DMS114 treated with DMSO at 0.1 percent for 48 hours (cell line): ENCODE measurements around the gene EIPR1.

Experiments
- DNase-seq: peaks from one replicate; lab custom pipeline; 2025; ENCODE audit not compliant: unreplicated experiment; lab: John Stamatoyannopoulos, UW

Gene EIPR1

DNA sequence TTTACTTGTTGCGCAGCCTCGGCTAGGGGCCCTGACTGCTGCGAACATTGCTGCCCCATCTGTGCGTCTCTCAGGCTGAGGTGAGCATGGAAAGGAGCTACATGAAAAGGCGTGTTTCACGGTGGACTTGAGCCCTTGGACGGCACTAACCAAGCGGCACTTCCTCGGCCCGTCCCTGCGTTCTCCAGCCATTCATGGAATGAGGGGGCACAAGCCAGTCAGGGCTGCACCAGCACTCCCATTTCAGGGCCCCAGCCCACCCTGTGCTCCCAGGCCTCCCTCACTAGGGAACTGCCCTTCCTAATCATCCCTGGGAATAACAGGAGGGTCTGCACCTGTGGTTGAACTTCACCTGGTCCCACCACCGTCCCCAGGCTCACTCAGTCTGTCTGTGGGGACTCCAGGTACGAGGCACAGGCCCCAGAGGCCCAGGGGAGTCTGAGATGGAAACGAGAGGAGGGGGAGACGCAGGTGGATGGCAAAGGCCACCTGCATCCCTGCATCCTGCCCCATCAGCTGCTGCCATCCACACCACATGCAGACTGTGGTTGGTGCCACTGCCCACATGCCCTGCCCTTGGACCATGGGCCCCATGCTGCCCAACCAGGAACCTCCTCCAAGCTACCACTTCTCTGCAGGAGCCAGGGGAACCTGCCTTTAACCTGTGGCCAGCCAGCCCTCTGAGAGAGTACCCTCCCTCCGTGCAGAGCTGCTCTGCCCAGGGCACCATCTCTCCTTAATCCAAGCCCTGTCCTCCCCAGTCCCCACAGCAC, 99.7 kb downstream of the EIPR1 start:
- no peak for DNase-seq

DNA sequence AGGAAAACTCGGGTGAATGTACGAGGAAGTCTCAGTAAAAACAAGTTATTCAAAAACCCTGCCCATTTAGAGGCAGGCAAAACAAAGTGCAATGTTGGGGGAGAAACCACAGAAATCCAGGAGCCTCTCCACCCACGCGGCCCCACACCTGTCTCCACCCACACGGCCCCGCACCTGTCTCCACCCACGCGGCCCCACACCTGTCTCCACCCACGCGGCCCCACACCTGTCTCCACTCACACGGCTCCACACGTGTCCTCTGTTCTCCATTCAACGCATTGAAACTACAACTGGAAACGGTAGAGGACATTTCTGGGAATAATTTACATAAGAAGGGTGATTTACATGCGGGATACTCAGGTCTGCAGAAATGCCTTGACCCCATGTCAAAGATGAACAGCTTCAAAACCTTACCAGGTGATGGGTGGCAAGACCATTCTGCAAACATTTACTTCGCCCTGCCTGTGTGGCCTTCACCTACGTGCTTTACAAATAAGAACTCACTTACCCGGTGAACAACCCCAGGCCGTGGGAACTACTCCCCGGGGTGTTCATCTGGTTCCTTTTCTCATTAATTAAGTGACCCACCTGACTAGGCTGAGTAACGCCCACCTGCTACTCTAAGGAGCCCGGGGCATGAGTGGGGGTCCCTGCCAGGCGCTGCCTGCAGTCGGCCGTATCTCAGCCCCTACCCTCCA, 100.4 kb downstream of the EIPR1 start:
- no peak for DNase-seq

DNA sequence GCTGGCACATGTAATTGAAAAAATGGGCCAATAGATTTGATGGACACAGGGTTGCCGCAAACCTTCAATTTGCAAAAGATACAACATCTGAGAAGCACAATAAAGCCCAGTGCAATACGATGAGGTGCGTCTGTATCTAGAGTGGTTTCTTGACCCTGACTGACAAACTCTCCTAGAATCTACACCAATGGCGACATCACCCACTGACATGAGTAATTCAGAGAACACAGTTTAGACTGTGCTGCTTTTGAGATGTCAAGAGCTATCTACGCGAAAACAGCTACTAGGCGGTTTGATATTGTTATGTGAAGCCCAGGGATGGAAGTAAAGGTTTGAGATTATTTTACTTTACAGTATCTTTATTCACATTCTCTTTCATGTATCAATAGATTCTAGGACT, 104.9 kb downstream of the EIPR1 start:
- DNase-seq, result no peak

DNA sequence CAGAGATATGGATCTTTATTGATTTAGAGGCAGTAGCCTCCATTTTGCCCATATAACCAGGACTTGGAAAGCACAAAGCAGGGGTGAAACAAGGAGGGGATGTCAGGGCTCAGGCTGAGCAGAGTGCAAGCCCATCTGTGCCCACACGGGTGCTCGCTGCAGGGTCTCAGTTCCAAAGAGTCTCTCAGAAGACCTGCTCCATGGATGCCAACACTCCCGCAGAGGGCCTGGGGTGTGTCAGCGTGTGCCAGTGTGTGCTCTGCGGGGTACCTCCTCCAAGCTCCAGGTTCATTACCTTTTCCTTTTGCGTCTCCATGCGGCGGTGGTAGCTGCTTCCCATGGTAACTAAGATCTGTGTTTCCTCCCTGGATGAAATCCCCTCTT, 107.5 kb downstream of the EIPR1 start:
- no peak for DNase-seq

- no peak for DNase-seq
Observed at GRCh38 chr2:3269425-3270094, 108.1 kb downstream of the EIPR1 start.

GRCh38 chr2:3268705-3269029, 109.0 kb downstream of the EIPR1 start:
- no peak for DNase-seq

GRCh38 chr2:3267869-3268704, 109.5 kb downstream of the EIPR1 start:
- DNase-seq, result no peak

GRCh38 chr2:3266925-3267867, 110.4 kb downstream of the EIPR1 start:
- DNase-seq, result no peak

GRCh38 chr2:3265981-3266924, 111.4 kb downstream of the EIPR1 start:
- no peak for DNase-seq

GRCh38 chr2:3265471-3265870, 112.1 kb downstream of the EIPR1 start:
- no peak for DNase-seq

DNA sequence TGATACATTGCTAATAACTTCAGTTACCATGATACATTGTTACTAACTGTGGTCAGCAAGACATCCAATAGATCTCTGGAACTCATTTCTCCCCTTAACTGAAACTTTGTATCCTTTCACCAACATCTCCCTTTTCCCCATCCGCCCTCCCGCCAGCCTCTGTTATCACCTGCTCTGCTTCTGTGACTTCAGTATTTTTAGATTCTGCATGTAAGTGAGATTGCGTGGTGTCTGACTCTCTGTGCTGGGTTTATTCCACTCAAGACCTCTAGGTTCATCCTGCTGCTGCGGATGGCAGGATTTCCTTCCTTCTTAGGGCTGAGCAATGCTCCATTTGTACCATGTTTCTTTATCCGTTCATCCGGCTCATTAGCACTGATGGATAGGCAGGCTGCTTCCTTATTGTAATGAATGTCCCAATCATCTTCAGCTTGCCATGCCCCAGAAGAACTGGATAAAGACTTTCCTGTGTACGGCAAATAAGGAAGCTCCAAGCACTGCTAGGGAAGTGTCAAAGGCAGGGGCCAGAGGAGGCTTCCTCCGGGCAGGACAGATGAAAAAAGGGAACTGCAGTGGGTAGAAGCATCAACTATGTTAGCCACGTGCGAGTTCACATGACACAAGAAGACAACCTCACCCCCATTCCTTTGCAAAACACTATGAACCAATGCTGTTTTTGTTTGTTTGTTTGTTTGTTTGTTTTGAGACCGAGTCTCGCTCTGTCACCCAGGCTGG, 113.4 kb downstream of the EIPR1 start:
- DNase-seq, result no peak

GRCh38 chr2:3263487-3263886, 114.1 kb downstream of the EIPR1 start:
- no peak for DNase-seq

DNA sequence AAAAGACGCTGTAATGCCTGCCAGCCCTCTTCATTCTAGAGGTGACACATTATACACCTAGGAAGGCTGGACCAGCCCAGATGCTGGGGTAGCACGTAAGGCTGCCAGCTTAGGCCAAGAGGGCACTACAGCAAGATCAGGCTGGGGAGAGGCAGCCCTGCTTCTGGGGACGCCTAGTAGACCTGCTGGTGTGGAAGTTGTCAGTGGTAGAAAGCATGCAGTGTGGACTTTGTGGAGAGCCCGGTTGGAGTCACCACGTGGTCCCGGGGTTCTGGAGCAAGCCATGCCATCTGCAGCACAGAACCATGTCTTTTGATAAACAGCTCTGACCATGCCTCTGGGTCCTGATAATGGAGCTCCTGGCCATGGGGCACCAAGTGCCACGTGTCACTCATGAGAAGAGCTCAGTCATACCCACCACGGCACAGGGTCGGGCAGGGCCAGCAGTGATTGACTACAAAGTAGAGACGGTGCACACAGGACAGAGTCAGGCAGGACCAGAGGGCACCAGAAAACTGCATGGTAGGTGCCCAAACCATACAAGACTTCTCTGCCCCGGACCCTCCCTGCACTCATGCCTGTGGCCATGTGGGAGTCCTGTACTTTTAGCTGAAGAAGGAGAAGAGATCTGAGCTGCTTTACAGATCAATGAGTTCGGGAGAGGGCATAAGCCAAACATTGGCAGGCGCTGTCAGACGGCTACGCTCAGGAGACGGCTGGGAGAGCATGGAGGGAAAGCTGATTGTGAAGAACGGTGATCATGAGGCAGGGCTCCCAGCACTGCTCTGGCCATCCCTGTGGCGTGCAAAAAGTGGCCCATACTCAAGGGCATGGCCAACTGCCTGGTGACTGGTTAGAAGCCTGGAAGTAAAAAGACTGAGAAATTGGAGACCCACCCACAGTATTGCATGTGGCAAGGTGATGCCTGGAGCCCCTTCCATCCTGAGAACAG, 114.9 kb downstream of the EIPR1 start:
- DNase-seq, result no peak

GRCh38 chr2:3261511-3261910, 116.1 kb downstream of the EIPR1 start:
- DNase-seq, result no peak

DNA sequence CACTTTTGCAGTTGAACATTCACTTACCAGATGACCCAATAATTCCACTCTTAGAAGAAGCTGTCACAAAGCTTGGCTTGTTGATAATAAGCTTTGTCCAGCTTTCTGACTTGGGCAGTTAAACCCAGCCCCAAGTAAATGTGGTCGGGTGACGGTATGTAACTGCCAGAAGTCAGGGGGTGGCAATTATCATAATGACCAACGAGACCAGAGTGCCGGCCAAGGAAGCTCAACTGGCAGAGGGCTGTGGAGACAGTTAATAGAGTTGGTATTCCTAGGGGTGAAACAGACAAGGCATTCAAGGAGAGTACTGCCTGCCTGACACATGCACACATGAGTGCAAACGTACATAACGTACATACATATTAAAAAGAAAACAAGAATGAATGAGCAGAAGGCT, 116.7 kb downstream of the EIPR1 start:
- no peak for DNase-seq

DNA sequence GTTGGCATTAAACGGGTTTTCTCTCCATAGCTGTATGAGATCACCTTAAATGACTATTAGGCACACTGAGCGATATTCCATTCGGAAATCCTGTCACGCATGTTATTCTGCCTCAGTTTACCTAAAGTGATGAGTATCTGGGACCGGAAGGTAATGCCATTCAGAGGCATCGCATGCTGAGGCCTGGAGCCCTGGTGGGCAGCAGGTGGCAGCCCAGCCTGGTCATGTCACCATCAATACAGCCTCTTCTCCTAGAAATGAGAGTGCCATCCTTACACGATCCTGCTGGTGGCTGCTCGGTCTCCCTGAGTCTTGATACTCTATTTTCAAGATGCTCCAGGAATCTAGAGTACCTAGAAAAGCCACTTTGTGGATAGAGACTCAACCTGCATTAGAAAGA, 119.8 kb downstream of the EIPR1 start:
- DNase-seq, result no peak

GRCh38 chr2:3257166-3257565, 120.5 kb downstream of the EIPR1 start:
- no peak for DNase-seq
